GM19240 (cell line): ENCODE data around the gene UPB1.

Experiments
- DNase-seq: peaks from one replicate; pipeline ENCODE4 v3.0.0; 2011; ENCODE audit warnings: low spot score; ENCODE audit not compliant: insufficient read length

UPB1 gene

GRCh38 chr22:24563246-24563645, 68.1 kb downstream of the UPB1 start:
- no peak for DNase-seq

- no peak for DNase-seq
Measured at GRCh38 chr22:24564376-24565058, 69.4 kb downstream of the UPB1 start.

GRCh38 chr22:24565077-24565476, 69.9 kb downstream of the UPB1 start:
- DNase-seq = no peak

GRCh38 chr22:24566899-24567511, 71.9 kb downstream of the UPB1 start:
- DNase-seq = no peak

- DNase-seq = no peak
Measured at GRCh38 chr22:24567668-24568067, 72.5 kb downstream of the UPB1 start.

GRCh38 chr22:24571266-24571665, 76.1 kb downstream of the UPB1 start:
- DNase-seq = no peak

GRCh38 chr22:24576778-24577177, 81.6 kb downstream of the UPB1 start:
- DNase-seq = no peak
